Measurements from ENCODE around the gene KLHL6. TPM values are rescaled to one million over a fixed set of nuclear protein-coding genes. Genes with fewer than 3 reads are reported as not detected.
A peak's percentile ranks its signal among the peaks of the same experiment; 100 is the strongest.

Gene KLHL6
- total RNA-seq, 1 donor from 2014 or later = under 0.01 TPM

GRCh38 chr3:183564046-183564445, 8.5 kb upstream of the KLHL6 start:
- peak in 1 of 2 donors; percentile 34 for DNase-seq (ENCODE audit: low read depth in 2 of 2)

DNA sequence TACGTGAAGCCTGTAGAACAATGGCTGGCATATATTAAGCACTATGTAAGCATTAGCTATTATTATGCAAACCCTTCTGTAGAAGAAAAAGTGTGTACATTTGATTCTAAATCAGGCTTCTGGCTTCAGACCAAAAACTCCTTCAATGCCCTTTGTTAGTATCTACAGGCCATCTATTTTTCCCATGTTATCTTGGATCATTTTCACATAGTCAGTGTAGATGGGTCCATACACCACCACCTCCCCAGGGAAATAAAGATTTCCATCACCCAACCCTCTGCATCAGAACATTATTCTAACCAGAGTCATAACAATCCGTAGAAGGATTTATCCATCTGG, 8.0 kb upstream of the KLHL6 start:
- DNase-seq (ENCODE audit: low read depth in 2 of 2) = peak in 1 of 2 donors; percentile 33

DNA sequence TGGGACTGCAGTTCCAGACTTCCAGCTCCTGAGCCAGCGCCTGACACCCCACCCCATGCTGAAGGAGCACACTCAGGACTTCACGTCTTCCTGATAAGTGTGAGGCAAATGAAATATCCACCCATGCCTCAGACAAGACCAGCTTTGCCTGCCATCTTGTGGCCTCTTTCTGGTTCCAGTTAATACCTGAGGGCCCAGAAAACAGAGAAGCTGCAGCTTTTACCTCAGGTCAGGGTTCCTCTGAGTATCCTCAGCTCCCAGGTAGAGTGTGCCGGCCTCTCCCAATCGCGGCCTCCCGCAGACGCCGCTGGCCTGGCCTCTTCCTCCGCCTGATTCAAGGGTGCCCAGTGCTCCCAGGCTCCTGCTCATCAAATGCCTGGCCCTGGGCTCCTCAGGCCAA, 5.1 kb upstream of the KLHL6 start:
- peak in 1 of 2 donors; percentile 37 for DNase-seq (ENCODE audit: low read depth in 2 of 2)

DNA sequence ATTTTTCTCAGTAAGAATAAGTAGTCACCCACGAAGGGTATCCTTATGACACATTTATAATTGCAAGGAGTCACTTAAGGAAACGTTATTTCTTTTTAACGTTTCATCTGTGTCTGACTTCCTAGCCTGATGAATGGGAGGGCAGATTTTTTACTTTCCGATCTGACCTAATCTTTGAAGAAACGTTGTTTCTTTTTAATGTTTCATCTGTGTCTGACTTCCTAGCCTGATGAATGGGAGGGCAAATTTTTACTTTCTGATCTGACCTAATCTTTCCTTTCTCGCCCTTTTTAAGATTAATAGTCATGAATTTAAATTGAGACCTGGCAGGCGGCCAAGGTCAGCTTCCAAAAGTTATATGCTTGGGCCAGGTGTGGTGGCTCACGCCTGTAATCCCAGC, 3.0 kb upstream of the KLHL6 start:
- DNase-seq (ENCODE audit: low read depth in 2 of 2) = peak in 1 of 2 donors; percentile 74

DNA sequence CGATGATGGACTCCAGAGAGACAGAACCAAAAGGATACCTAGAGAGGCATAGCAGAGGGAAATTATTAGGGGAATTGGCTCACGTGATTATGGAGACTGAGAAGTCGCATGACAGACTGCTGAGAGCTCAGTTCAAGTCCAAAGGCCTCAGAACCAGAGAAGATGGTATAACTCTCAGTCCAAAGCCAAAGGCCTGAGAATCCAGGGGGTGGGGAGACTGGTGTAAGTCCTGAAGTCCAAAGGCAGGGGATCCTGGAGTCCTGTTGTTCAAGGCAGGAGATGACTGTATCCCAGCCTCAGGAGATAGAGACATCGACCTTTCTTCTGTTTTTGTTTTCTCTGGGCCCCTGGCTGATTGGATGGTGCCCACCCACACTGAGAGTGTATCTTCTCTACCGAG, 1.2 kb upstream of the KLHL6 start:
- DNase-seq (ENCODE audit: low read depth in 2 of 2) = no peak

DNA sequence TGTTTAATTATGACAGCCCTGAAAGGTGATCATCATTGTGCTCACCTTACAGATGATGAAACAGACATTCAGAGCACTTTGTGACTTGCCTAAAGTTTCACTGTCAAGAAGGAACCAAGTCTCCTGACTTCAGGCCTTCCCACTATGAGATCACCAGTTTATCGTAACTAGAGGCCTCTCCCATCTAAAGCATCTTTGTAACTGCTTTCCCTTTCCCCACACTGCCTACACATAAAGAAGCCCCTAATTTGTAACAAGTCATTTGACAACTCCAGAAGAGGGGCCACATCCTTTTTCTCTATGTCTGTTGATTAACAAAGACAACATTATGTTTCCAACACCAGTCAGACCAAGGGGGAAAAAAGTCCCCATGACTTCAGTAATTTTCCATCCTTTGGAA, 1.1 kb downstream of the KLHL6 start:
- DNase-seq (ENCODE audit: low read depth in 2 of 2) = peak in 1 of 2 donors; percentile 70

- DNase-seq (ENCODE audit: low read depth in 2 of 2) = no peak
These were observed 2.0 kb downstream of the KLHL6 start for GRCh38 chr3:183553334-183554026.

GRCh38 chr3:183551930-183552329, 3.6 kb downstream of the KLHL6 start:
- DNase-seq (ENCODE audit: low read depth in 2 of 2) = no peak

GRCh38 chr3:183548262-183548769, 7.2 kb downstream of the KLHL6 start:
- peak; percentile 22 to 93 for DNase-seq (ENCODE audit: low read depth in 2 of 2)

DNA sequence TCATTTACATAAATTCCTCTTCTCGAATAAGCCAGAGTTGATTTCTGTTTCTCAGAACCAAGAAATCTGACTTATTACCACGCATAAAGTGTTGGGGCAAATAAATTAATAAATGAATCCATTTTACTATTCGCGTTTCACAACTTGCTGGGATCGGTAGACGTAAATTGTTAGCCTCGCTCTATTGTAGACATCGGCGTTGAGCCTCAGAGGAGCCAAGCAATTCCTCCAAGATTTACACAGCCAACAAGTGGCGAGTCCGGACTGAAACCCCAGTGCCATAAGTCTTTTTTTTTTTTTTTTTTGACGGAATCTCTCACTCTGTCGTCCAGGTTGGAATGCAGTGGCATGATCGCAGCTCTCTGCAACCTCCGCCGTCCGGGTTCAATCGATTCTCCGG, 8.9 kb downstream of the KLHL6 start:
- DNase-seq (ENCODE audit: low read depth in 2 of 2) = no peak

DNA sequence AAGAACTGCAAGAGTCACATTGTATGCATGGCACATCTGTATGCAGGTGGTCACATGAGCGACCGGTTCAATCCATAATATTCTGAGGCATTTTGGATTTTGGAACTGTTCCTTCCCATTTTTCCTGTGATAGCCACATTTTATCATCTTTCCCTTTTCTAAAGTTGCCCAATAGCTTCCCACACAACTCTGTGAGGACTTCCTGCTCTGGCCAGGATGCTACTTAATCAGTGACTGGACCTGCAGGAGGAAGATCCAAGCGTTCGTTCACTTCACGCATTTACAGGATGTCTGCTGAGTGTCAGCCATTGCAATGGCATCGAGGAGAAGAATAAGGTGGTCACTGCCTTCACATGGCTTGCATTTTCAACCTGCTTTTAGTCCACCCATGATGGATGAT, 9.8 kb downstream of the KLHL6 start:
- DNase-seq (ENCODE audit: low read depth in 2 of 2) = no peak

GRCh38 chr3:183542355-183542754, 13.2 kb downstream of the KLHL6 start:
- DNase-seq (ENCODE audit: low read depth in 2 of 2) = no peak

DNA sequence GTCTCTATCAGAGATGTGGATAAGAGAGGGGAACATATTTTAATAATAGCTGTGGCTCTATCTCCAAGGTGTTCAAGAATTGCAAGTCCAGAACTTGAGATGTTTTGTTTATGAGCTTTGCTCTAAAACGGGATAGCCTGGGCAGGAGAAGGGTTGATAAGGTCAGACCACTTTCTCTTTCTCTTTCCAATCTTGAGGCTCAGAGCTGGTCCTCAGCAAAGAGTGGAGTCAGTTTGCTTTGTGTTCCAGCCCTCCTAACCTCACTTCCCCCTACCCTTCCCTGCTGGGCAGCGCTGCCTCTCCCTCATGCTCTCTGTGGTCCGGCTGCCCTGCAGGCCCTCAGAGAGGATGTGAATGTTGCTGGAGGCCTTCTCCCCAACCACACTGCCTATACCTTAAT, 13.8 kb downstream of the KLHL6 start:
- peak in 1 of 2 donors; percentile 36 for DNase-seq (ENCODE audit: low read depth in 2 of 2)

- DNase-seq (ENCODE audit: low read depth in 2 of 2) = no peak
These were observed 14.3 kb downstream of the KLHL6 start for GRCh38 chr3:183541235-183541655.

- no peak for DNase-seq (ENCODE audit: low read depth in 2 of 2)
These were observed 14.8 kb downstream of the KLHL6 start for GRCh38 chr3:183540501-183541234.

- DNase-seq (ENCODE audit: low read depth in 2 of 2) = no peak
These were observed 15.7 kb downstream of the KLHL6 start for GRCh38 chr3:183539811-183540210.

- no peak for DNase-seq (ENCODE audit: low read depth in 2 of 2)
These were observed 17.0 kb downstream of the KLHL6 start for GRCh38 chr3:183538486-183538885.

DNA sequence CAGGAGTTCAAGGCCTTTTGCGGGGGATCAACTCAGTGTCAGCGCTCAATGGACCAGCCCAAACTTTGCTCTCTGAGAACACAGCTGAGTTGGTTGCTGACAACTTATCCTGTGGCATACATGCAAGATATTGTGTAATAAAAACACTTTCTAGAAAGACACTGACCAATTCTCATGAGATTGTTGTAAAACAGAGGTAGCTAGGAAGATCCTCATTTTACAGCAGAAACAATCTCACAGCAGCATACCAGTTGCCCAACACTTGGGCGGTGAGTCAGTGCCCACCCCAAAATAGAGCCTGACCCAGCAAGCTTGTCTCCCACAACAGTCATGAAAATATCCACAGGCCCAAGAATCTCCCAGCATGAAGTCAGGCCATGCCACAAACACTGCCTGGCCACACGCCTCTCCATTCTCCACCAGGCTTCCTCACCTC, 18.2 kb downstream of the KLHL6 start:
- DNase-seq (ENCODE audit: low read depth in 2 of 2) = no peak

- DNase-seq (ENCODE audit: low read depth in 2 of 2) = peak in 1 of 2 donors; percentile 9
These were observed 19.1 kb downstream of the KLHL6 start for GRCh38 chr3:183536238-183536880.

GRCh38 chr3:183534249-183534648, 21.3 kb downstream of the KLHL6 start:
- peak in 1 of 2 donors; percentile 45 for DNase-seq (ENCODE audit: low read depth in 2 of 2)

DNA sequence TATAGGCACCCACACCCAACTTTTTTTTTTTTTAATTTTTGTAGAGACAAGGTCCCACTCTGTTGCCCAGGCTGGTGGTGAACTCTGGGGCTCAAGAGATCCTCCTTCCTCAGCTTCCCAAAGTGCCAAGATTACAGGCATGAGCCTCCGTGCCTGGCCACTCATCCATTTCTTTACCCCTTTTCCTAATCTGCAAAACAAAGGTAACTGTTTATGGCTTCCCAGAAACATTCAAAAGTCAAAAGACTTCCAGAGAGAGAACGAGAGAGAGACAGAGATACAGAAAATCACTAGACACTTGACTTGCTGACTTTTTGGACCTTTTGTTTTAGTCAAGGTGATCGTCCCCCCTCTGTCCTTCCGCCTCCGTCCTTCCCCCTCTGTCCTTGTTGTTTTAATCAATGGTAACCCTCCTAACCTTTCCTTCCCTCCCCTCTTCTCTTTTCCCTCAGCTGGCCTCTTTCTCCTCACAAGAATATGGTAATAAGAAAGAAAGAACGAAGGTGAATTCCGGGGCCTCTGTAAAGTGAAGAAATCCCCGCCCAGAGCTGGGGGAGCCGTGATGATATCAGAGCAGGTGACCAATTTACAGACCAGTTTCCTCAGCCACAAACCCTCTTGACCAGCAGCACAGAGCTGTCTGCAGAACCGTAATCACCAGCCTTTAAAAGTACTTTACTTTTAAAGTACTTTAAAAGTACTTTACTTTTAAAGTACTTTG, 21.9 kb downstream of the KLHL6 start:
- DNase-seq (ENCODE audit: low read depth in 2 of 2) = peak in 1 of 2 donors; percentile 23
